ENCODE measurements around the gene OR5B2. TPM values are rescaled to one million over a fixed set of nuclear protein-coding genes. Genes with fewer than 3 reads are reported as not detected.
"Not testable (repeated sequence)": the region's sequence is repeated elsewhere in the genome, so short reads cannot be mapped to it uniquely, and the experiment has no call there.

OR5B2 gene
- total RNA-seq, 2 experiments from 2014 or later = not detected

- Histone ChIP-seq H3K4me2 (ENCODE audit: low read length) (no peak within 1 kb of the TSS), H3K4me1 (ENCODE audit: insufficient read depth, low read length, poor library complexity, severe bottlenecking) (no peaks in the 10 kb centered on the region), H3K36me3 (ENCODE audit: insufficient read depth, low read length) (no peaks in the 10 kb centered on the region), H2AFZ (ENCODE audit: low read length) (no peak within 1 kb of the TSS), H3K9me2 (ENCODE audit: insufficient read depth, low read length) (no peaks in the 10 kb centered on the region), H3K27ac (ENCODE audit: low read depth, low read length, poor library complexity, severe bottlenecking) (no peak within 1 kb of the TSS), H3K9me3 (ENCODE audit: low read length) (no peaks in the 10 kb centered on the region), H3K79me2 (ENCODE audit: insufficient read depth, low read depth, low read length) (no peaks in the 10 kb centered on the region), H3K4me3 (ENCODE audit: low read depth, low read length, poor library complexity, severe bottlenecking) (no peak within 1 kb of the TSS), H4K20me1 (ENCODE audit: insufficient read depth, low read length) (no peaks in the 10 kb centered on the region)
- CTCF ChIA-PET (ENCODE audit: unreplicated experiment) = no interaction called here
- intact Hi-C loops (cut with micrococcal nuclease; ENCODE audit: unreplicated experiment) = no loop called here
- TF ChIP-seq CTCF (conservative IDR thresholded peaks at IDR 0.05; ENCODE audit: low read length) (no peak), EZH2phosphoT487 (IDR thresholded peaks at IDR 0.05; ENCODE audit: borderline replicate concordance, low read depth, low read length) (no peak)
- no peak for DNase-seq (ENCODE audit: low spot score)
- POLR2A ChIA-PET = interaction anchor here (0.7 kb wide), 1 partner anchor 18 kb away, joined by 3 read pairs; no protein-coding TSS in a partner anchor
- BruUV-seq (replicated peaks) = no TSS peak
Observed at GRCh38 chr11:58406774-58407173, 21.1 kb downstream of the OR5B2 start, which contains the start of gene OR5B3. Gene OR5B3 (minus strand): TSS chr11:58406874. CDS start chr11:58403409, 3,465 bp downstream.

GRCh38 chr11:58399622-58400021 lies 28.3 kb downstream of the OR5B2 start:
- H3K4me1 ChIP-seq (ENCODE audit: insufficient read depth, low read length, poor library complexity, severe bottlenecking); H3K79me2 ChIP-seq (ENCODE audit: insufficient read depth, low read depth, low read length); H3K4me2 ChIP-seq (ENCODE audit: low read length); H3K4me3 ChIP-seq (ENCODE audit: low read depth, low read length, poor library complexity, severe bottlenecking); H3K27ac ChIP-seq (ENCODE audit: low read depth, low read length, poor library complexity, severe bottlenecking); H3K9me3 ChIP-seq (ENCODE audit: low read length); CTCF ChIA-PET (ENCODE audit: unreplicated experiment); H4K20me1 ChIP-seq (ENCODE audit: insufficient read depth, low read length); intact Hi-C loops (cut with micrococcal nuclease; ENCODE audit: unreplicated experiment); H3K9me2 ChIP-seq (ENCODE audit: insufficient read depth, low read length); H3K36me3 ChIP-seq (ENCODE audit: insufficient read depth, low read length); DNase-seq (ENCODE audit: low spot score); BruUV-seq (replicated peaks); H2AFZ ChIP-seq (ENCODE audit: low read length); POLR2A ChIA-PET: not testable (repeated sequence)

GRCh38 chr11:58395581-58395980 lies 32.3 kb downstream of the OR5B2 start:
- no peaks in the 10 kb centered on the region for H3K79me2 ChIP-seq (ENCODE audit: insufficient read depth, low read depth, low read length)
- BruUV-seq (replicated peaks) = no TSS peak
- peaks cover 12% of the 10 kb centered on the region; the same call in 1 of the 2 replicates for H3K9me3 ChIP-seq (ENCODE audit: low read length)
- POLR2A ChIA-PET = no interaction called here
- no peak overlapping the region for H3K4me3 ChIP-seq (ENCODE audit: low read depth, low read length, poor library complexity, severe bottlenecking)
- no peak for TF ChIP-seq CTCF (conservative IDR thresholded peaks at IDR 0.05; ENCODE audit: low read length)
- TF ChIP-seq EZH2phosphoT487 (IDR thresholded peaks at IDR 0.05; ENCODE audit: borderline replicate concordance, low read depth, low read length) = no peak
- no peak overlapping the region for H3K27ac ChIP-seq (ENCODE audit: low read depth, low read length, poor library complexity, severe bottlenecking)
- no peaks in the 10 kb centered on the region for H3K4me1 ChIP-seq (ENCODE audit: insufficient read depth, low read length, poor library complexity, severe bottlenecking)
- H3K36me3 ChIP-seq (ENCODE audit: insufficient read depth, low read length) = no peaks in the 10 kb centered on the region
- no peak overlapping the region for H3K4me2 ChIP-seq (ENCODE audit: low read length)
- H2AFZ ChIP-seq (ENCODE audit: low read length) = no peak overlapping the region
- no peak for DNase-seq (ENCODE audit: low spot score)
- H3K9me2 ChIP-seq (ENCODE audit: insufficient read depth, low read length) = no peaks in the 10 kb centered on the region
- no peaks in the 10 kb centered on the region for H4K20me1 ChIP-seq (ENCODE audit: insufficient read depth, low read length)
- intact Hi-C loops (cut with micrococcal nuclease; ENCODE audit: unreplicated experiment) = no loop called here
- CTCF ChIA-PET (ENCODE audit: unreplicated experiment) = no interaction called here

Measured in OCI-LY7 (cell line).